ENCODE data around the gene BEND5. TPM values are rescaled to one million over a fixed set of nuclear protein-coding genes. Genes with fewer than 3 reads are reported as not detected.

The BEND5 gene
- total RNA-seq, 4 donors from 2014 or later, result 0.64 to 1.4 (median 0.85) TPM

GRCh38 chr1:48784301-48784700, 7.6 kb upstream of the BEND5 start:
- WGBS, result 75% methylated on average over 2 of the region's 2 CpGs
- TF ChIP-seq POLR2AphosphoS5 (IDR thresholded peaks at IDR 0.05) (no peak), CTCF (IDR thresholded peaks at IDR 0.05) (no peak), POLR2A (IDR thresholded peaks at IDR 0.05) (no peak), EP300 (IDR thresholded peaks at IDR 0.05) (no peak)
- no peak overlapping the region for H3K27ac ChIP-seq
- H3K4me1 ChIP-seq, result no peaks in the 10 kb centered on the region
- H3K9me3 ChIP-seq, result no peaks in the 10 kb centered on the region
- H3K36me3 ChIP-seq, result no peaks in the 10 kb centered on the region
- no peak overlapping the region for H3K4me3 ChIP-seq
- H3K27me3 ChIP-seq, result no peaks in the 10 kb centered on the region
- no peak for DNase-seq (ENCODE audit: low spot score in 2 of 2)

DNA sequence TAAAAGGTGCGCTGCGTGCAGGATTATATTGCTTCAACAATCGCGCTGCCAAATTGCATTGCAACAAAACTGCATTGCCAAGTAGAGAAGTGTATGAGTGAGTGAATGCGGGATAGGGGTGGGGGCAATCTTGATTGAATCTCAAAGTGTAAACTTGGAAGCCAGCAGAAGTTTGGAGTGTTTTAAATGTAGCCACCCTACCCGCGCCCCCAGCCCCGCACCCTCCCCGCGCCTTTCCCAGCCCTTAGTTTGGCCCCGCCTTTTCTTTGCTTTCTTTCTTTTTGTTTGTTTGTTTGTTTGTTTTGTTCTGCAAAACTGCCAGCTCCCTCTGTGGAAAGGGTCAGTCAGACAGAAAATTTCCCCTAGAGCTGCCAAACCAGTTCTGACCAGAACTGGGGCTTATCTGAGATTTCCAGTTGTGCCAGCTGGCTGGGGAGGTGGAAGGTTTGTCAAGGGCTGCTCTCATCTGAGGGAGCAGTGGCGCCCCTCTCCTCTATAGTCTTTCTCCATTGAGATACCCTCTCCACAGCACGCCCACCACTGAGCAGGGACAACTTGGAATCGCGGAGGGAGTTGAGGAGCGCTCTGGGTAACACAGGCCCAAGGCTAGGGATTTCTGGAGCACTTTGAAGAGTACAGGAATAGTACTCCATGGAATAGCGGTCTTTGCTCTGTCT, 666 bp upstream of the BEND5 start:
- Histone ChIP-seq H3K4me1 (peaks cover 21% of the 10 kb centered on the region), H3K36me3 (no peaks in the 10 kb centered on the region), H3K4me3 (peak overlapping the region; percentile 80), H3K27ac (no peak overlapping the region), H3K27me3 (no peaks in the 10 kb centered on the region), H3K9me3 (no peaks in the 10 kb centered on the region)
- TF ChIP-seq EP300 (IDR thresholded peaks at IDR 0.05) (no peak), POLR2AphosphoS5 (IDR thresholded peaks at IDR 0.05) (no peak), CTCF (IDR thresholded peaks at IDR 0.05) (no peak), POLR2A (IDR thresholded peaks at IDR 0.05) (no peak)
- DNase-seq (ENCODE audit: low spot score in 2 of 2), result no peak
- 13% methylated on average over 17 of the region's 17 CpGs for WGBS

GRCh38 chr1:48775831-48776392, 779 bp downstream of the BEND5 start:
- Histone ChIP-seq H3K27ac (peak overlapping the region; percentile 77), H3K27me3 (no peaks in the 10 kb centered on the region), H3K4me3 (peak overlapping the region; percentile 80), H3K9me3 (no peaks in the 10 kb centered on the region), H3K4me1 (peaks cover 21% of the 10 kb centered on the region), H3K36me3 (no peaks in the 10 kb centered on the region)
- TF ChIP-seq EP300 (IDR thresholded peaks at IDR 0.05) (no peak), CTCF (IDR thresholded peaks at IDR 0.05) (no peak), POLR2A (IDR thresholded peaks at IDR 0.05) (no peak), POLR2AphosphoS5 (IDR thresholded peaks at IDR 0.05) (no peak)
- WGBS, result 21% methylated on average over 7 of the region's 7 CpGs
- no peak for DNase-seq (ENCODE audit: low spot score in 2 of 2)

DNA sequence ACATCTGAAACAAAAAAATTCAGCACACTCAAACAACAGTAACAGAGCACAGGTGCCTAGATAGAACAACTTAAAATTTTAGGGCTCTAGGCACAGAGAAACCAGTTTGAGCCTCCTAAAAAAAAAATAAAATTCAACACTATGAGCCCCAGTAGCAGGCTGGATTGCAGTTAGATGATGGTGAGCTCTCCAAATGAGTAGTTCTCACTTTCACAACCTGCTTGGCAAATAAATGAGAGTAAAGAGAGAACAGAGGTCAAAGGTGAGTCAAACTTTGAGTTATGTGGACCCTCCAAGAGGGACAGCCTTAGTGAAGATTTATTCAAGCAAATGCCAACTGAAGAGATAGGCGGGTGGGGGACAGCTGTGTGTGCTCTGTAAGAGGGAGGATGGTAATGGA, 3.6 kb downstream of the BEND5 start:
- 90% methylated on average over 1 of the region's 1 CpG for WGBS
- Histone ChIP-seq H3K27me3 (no peaks in the 10 kb centered on the region), H3K9me3 (no peaks in the 10 kb centered on the region), H3K4me1 (peaks cover 21% of the 10 kb centered on the region), H3K4me3 (no peak overlapping the region), H3K36me3 (no peaks in the 10 kb centered on the region), H3K27ac (no peak overlapping the region)
- TF ChIP-seq POLR2A (IDR thresholded peaks at IDR 0.05), result no peak
- no peak for TF ChIP-seq POLR2AphosphoS5 (IDR thresholded peaks at IDR 0.05)
- TF ChIP-seq CTCF (IDR thresholded peaks at IDR 0.05), result no peak
- TF ChIP-seq EP300 (IDR thresholded peaks at IDR 0.05), result no peak
- DNase-seq (ENCODE audit: low spot score in 2 of 2), result no peak

- DNase-seq (ENCODE audit: low spot score in 2 of 2), result no peak
- H3K4me1 ChIP-seq, result peaks cover 15% of the 10 kb centered on the region
These were observed 4.5 kb downstream of the BEND5 start for GRCh38 chr1:48772211-48772610.

More at GRCh38 chr1:48772211-48772610, 4.5 kb downstream of the BEND5 start:
- 88% methylated on average over 2 of the region's 2 CpGs for WGBS
- Histone ChIP-seq H3K9me3 (no peaks in the 10 kb centered on the region), H3K36me3 (no peaks in the 10 kb centered on the region), H3K4me3 (no peak overlapping the region), H3K27ac (no peak overlapping the region), H3K27me3 (no peaks in the 10 kb centered on the region)
- TF ChIP-seq CTCF (IDR thresholded peaks at IDR 0.05) (no peak), EP300 (IDR thresholded peaks at IDR 0.05) (no peak), POLR2A (IDR thresholded peaks at IDR 0.05) (no peak), POLR2AphosphoS5 (IDR thresholded peaks at IDR 0.05) (no peak)

Data from suprapubic skin (tissue), 4 donors.